CD4-positive, alpha-beta T cell treated with Interleukin-17A for 1 hour (primary cell): ENCODE results near the gene PABPN1.
"Not testable (repeated sequence)": the region's sequence is repeated elsewhere in the genome, so short reads cannot be mapped to it uniquely, and the experiment has no call there.

ENCODE experiments used
- DNase-seq: peaks from one replicate; pipeline ENCODE4 v3.0.0-alpha.2; 2020

Gene PABPN1

DNA sequence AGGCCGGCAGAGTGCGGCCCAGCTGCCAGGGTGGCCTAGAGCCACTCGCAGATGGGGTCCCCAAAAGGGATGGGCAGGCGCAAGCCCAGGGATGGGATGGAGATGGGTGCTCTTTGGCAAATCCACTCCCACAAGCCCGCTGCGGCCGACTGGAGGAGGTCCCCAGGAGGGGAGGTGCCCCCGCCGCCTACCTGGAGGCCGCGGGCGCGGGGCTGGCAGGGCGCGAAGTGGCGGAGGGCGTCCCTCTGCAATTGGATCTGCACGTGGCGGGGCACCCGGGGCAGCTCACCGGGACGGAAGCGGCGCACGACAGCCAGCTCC is 19.3 kb upstream of the PABPN1 start:
- DNase-seq: no peak

DNA sequence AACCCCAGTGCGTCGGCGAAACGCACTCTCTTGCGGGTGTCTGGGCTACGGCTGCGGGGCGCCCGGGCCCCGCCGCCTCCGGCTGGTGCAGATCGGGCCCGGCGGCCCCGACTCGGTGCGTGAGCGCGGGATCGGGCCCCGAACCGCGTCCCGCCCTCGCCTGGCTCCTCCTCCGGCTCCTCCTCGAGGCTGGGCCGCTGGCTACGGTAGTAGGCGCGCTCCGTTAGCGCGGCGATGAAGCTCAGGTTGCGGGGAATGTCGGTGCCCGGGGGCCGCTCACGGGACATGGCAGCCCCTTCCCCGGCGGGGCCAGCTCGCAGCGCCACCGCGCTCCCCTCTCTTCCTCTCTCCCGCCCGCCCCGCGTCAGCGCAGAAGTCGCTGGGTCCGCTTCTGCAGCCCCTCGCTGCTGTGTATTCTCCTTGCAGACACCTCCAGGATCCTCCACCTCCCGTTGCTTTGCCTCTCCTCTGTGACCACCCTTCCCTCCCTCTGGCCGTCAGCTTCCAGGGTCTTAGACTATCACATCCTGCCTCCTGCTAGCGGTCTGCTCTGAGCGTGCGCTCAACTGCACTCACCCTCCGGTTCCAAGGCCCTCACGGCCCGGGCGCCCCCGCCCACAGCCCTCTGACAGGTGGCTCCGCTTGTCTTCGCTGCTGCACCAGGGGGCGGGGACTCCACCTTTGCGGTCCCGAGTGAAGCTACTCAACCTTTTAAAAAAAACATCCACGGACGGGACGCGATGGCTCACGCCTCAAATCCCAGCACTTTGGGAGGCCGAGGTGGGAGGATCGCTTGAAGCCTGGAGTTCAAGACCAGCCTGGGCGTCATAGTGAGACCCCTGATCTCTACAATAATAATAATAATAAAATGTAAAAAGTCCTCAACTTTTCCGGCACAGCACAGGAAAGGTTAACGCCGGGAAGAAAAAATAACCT is 18.7 kb upstream of the PABPN1 start, which contains the start of gene PPP1R3E:
Gene PPP1R3E, minus strand, starts transcription at position 570 of the 936 bp plus-strand sequence. Its CDS starts 283 bp downstream, at position 287.
- DNase-seq: peak; percentile 88

GRCh38 chr14:23306412-23307145 is 14.7 kb upstream of the PABPN1 start, which contains the start of gene BCL2L2:
Gene BCL2L2, plus strand, starts transcription at chr14:23306833. Its CDS starts 935 bp downstream, at chr14:23307768.
- DNase-seq: no peak

DNA sequence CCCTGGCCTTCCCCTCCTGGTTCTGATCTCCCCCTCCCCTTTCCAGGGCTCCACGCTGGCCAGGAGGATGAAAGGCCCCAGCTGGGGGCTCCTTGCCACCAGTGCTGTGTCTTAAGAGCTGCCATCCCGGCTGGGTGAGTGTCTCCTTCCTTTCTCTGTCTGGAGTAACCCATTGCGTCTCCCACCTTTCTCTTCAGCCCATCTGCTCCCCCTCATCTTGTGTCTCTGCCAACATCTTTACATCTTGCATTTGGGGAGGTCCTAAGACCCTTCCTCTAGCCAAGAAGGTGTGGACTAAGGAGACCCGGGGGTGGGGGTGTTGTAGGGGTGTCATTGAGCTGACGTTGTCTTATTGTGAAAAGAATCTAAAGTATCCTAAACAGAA is 14.1 kb upstream of the PABPN1 start:
- DNase-seq: no peak

- DNase-seq: no peak
These were observed 13.3 kb upstream of the PABPN1 start for GRCh38 chr14:23307687-23308644.

DNA sequence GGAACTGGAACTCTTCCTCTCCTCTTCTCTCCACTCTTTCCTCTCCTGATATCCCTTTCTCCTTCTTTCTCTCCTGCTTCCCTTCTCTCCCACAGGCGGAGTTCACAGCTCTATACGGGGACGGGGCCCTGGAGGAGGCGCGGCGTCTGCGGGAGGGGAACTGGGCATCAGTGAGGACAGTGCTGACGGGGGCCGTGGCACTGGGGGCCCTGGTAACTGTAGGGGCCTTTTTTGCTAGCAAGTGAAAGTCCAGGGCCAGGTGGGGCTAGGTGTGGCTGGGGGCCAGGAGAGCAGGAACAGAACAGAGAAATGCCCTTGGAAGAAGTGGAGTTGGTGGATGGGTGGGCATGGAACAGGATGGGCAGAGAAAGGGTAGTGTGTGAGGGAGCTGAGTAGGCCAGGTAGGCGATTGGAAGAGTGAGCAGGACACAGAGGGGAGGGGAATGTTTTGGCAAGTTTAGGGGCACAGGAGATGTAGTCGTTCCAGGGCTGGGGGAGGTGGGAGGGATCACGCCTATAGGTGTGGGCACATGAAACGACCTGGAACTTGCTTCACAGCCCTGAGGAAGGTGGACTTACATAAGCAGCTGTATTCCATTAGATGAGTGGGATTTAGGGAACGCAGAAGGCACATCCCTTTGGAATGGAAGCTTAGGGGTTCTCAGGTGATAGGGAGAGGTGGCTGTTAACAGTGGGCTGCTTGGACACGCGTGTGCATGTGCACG is 12.4 kb upstream of the PABPN1 start:
- DNase-seq: no peak

- DNase-seq: no peak
These were observed 10.7 kb upstream of the PABPN1 start for GRCh38 chr14:23310546-23310945.

GRCh38 chr14:23316300-23316699 is 5.0 kb upstream of the PABPN1 start:
- no peak for DNase-seq

DNA sequence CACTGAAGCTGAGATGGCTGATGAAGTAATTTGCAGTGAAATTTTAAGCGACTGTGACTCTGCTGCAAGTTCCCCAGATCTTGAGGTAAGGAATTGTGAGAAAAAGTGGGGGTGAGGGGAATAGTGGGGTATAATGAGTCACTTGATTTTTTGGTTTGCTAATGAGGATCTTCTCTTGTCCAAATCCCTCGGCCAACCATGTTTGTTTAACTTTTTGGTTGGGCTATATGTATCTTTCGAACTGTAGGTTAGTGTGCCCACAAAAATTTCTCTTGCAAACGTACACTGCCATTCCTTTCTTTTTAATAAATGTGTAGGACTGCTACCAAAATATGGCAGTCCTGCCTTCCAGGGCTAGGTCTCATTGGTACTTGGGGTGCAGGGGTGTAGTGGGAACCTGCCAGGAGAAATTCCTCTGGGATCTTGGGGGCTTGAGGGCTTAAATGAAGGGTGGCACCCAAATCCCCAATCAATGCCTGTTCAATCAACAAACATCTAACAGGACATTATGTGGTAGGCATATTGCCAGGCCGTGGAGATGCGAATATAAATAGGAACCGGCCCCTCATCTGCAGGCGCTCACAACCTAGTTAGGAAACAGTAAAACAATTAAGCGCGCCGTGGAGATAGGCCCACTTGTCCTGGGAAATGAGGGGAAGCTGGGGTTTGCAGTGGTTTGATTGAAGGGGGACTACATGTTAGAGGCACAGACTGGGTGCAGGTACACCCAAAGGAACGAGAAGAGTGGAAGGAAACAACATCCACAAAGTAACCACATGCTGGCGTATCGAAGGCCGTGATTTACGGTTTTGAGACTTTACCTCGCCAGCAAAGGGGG is 1.3 kb upstream of the PABPN1 start:
- no peak for DNase-seq

DNA sequence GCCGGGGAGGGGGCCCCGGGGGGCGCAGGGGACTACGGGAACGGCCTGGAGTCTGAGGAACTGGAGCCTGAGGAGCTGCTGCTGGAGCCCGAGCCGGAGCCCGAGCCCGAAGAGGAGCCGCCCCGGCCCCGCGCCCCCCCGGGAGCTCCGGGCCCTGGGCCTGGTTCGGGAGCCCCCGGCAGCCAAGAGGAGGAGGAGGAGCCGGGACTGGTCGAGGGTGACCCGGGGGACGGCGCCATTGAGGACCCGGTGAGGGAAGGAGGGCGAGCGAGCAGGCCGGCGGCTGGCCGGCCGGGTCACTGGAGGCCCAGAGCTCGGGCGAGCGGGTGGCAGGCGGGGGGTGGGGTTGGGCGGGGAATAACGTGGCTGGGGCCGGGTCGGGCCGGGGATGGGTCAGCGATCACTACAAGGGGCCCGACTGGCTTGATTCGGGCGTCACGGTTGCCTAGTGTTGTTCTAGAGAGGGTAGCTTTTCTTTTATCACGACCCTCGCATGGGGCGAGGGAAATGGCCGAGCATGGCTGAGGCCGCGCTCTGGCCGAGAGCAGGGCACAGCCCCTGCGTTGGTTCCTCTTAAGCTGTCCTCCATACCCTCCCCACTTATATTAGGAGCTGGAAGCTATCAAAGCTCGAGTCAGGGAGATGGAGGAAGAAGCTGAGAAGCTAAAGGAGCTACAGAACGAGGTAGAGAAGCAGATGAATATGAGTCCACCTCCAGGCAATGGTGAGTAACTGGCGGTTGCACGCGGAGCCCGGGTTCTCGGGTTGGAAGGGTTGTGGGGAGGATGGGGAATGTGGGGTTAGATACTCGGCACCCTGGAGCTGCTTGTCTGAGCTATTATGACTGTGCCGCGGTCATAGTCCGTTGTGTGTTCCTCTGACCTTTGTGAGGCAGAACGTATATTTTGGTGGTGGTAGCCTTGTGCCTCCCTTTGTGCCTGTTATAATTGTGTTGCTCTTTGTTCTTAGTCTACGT is 603 bp downstream of the PABPN1 start:
- DNase-seq: peak; percentile 50

- no peak for DNase-seq
These were observed 1.6 kb downstream of the PABPN1 start for GRCh38 chr14:23322568-23323517.

DNA sequence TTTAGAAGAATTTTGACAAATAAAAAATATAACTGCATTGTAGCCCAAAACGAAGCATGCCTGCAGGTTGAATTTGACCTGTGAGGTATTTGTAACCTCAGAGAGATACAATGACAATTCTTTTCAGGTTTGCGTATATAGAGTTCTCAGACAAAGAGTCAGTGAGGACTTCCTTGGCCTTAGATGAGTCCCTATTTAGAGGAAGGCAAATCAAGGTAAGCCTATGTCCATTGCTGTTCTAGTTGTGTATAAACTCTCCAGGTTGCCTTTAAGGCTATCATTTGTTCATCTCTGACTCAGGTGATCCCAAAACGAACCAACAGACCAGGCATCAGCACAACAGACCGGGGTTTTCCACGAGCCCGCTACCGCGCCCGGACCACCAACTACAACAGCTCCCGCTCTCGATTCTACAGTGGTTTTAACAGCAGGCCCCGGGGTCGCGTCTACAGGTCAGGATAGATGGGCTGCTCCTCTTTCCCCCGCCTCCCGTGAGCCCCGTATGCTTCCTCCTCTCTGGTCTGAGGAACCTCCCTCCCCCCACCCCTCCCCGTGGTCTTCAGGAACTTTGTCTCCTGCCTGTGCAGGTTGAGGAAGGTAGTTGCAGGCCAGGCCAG is 2.7 kb downstream of the PABPN1 start:
- DNase-seq: no peak

DNA sequence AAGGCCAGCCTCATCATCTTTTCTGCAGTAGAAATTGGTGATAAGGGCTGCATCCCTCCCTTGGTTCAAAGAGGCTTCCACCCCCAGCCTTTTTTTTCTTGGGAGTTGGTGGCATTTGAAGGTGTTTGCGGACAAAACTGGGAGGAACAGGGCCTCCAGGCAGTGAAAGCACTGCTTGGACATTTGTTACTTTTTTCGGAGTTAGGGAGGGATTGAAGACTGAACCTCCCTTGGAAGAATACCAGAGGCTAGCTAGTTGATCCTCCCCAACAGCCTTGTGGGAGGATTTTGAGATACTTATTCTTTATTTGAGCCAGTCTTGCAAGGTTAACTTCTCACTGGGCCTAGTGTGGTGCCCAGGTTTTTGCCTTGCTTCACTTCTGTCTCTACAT is 3.2 kb downstream of the PABPN1 start:
- DNase-seq: no peak

DNA sequence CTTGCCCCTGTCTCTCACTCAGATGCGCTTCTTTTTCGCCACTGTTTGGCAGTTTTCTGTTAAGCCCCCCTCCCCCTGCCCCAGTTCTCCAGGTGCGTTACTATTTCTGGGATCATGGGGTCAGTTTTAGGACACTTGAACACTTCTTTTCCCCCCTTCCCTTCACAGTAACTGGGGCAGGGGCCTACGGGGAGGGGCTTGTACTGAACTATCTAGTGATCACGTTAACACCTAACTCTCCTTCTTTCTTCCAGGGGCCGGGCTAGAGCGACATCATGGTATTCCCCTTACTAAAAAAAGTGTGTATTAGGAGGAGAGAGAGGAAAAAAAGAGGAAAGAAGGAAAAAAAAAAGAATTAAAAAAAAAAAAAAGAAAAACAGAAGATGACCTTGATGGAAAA is 3.7 kb downstream of the PABPN1 start:
- no peak for DNase-seq

DNA sequence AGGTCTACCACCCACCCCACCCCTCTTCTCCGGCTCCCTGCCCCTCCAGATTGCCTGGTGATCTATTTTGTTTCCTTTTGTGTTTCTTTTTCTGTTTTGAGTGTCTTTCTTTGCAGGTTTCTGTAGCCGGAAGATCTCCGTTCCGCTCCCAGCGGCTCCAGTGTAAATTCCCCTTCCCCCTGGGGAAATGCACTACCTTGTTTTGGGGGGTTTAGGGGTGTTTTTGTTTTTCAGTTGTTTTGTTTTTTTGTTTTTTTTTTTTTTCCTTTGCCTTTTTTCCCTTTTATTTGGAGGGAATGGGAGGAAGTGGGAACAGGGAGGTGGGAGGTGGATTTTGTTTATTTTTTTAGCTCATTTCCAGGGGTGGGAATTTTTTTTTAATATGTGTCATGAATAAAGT is 4.5 kb downstream of the PABPN1 start:
- DNase-seq: not testable (repeated sequence)

- DNase-seq: no peak
These were observed 5.5 kb downstream of the PABPN1 start for GRCh38 chr14:23326491-23327332.
